Measurements from ENCODE around the gene MEG3.

The MEG3 gene

GRCh38 chr14:100825713-100826331 is at the start of gene MEG3:
Gene MEG3, plus strand, starts transcription at chr14:100826118.
- DNase-seq = no peak

GRCh38 chr14:100776681-100777365 is 49.1 kb upstream of the MEG3 start:
- DNase-seq = no peak

GRCh38 chr14:100777366-100777817 is 48.5 kb upstream of the MEG3 start:
- DNase-seq = no peak

- DNase-seq = no peak
Observed at GRCh38 chr14:100777818-100778525, 47.9 kb upstream of the MEG3 start.

- DNase-seq = no peak
Observed at GRCh38 chr14:100778526-100778882, 47.4 kb upstream of the MEG3 start.

GRCh38 chr14:100778951-100779690 is 46.8 kb upstream of the MEG3 start:
- DNase-seq = no peak

- no peak for DNase-seq
Observed at GRCh38 chr14:100779691-100780080, 46.2 kb upstream of the MEG3 start.

- no peak for DNase-seq
Observed at GRCh38 chr14:100780246-100780645, 45.7 kb upstream of the MEG3 start.

- DNase-seq = no peak
Observed at GRCh38 chr14:100780646-100781355, 45.1 kb upstream of the MEG3 start.

GRCh38 chr14:100781952-100782351 is 44.0 kb upstream of the MEG3 start:
- DNase-seq = no peak

GRCh38 chr14:100782516-100783320 is 43.2 kb upstream of the MEG3 start:
- DNase-seq = no peak

- no peak for DNase-seq
Observed at GRCh38 chr14:100783630-100784370, 42.1 kb upstream of the MEG3 start.

GRCh38 chr14:100784523-100785337 is 41.2 kb upstream of the MEG3 start:
- no peak for DNase-seq

GRCh38 chr14:100785338-100785615 is 40.6 kb upstream of the MEG3 start:
- no peak for DNase-seq

- DNase-seq = no peak
Observed at GRCh38 chr14:100785626-100786025, 40.3 kb upstream of the MEG3 start.

GRCh38 chr14:100786131-100786530 is 39.8 kb upstream of the MEG3 start:
- no peak for DNase-seq

GRCh38 chr14:100786576-100787219 is 39.2 kb upstream of the MEG3 start:
- DNase-seq = no peak

- DNase-seq = no peak
Observed at GRCh38 chr14:100787659-100788058, 38.3 kb upstream of the MEG3 start.

- no peak for DNase-seq
Observed at GRCh38 chr14:100788517-100788916, 37.4 kb upstream of the MEG3 start.

- no peak for DNase-seq
Observed at GRCh38 chr14:100788942-100789341, 37.0 kb upstream of the MEG3 start.

Measured in kidney glomerular epithelial cell (primary cell).